A673 (cell line): Measurements from ENCODE around the gene TAF1C. TPM values are rescaled to one million over a fixed set of nuclear protein-coding genes. Genes with fewer than 3 reads are reported as not detected.

ENCODE experiments used
- BruUV-seq: library from RNA; stranded (reverse); fragments of 400-500 nt; replicated peaks from 2 replicates; lab custom pipeline; 2021; lab: Mats Ljungman, UMichigan
- CTCF ChIA-PET: fragments of 300-600 bp; sonication (Branson Sonifier 250); formaldehyde crosslinking; loops from one replicate; lab custom pipeline; 2022; ENCODE audit warnings: antibody characterized with exemption; lab: Charles Lee
- POLR2A ChIA-PET: fragments of 300-600 bp; sonication (Branson Sonifier 250); formaldehyde crosslinking; loops from one replicate; lab custom pipeline; 2022; ENCODE audit warnings: antibody characterized with exemption; ENCODE audit not compliant: low non-redundant PET; lab: Charles Lee
- DNase-seq: peaks from one replicate; pipeline ENCODE4 v3.0.0-alpha.2; 2015; ENCODE audit warnings: low spot score
- H3K27ac ChIP-seq: fragments of 200-600 bp; sonication (generic); 2 replicates; pipeline ENCODE4 v1.5.1; 2016; ENCODE audit warnings: mixed run types, low read depth, mild to moderate bottlenecking, mixed read lengths, antibody characterized with exemption, low read length; ENCODE audit not compliant: poor library complexity, severe bottlenecking
- H3K27me3 ChIP-seq: fragments of 200-600 bp; sonication (generic); replicated peaks from 2 replicates; pipeline ENCODE4 v1.6.1; 2017; ENCODE audit warnings: mixed run types, low read depth, mild to moderate bottlenecking, mixed read lengths, antibody characterized with exemption, low read length; ENCODE audit not compliant: insufficient read depth, poor library complexity
- H3K36me3 ChIP-seq: fragments of 200-600 bp; sonication (generic); 2 replicates; pipeline ENCODE4 v1.6.1; 2016; ENCODE audit warnings: mixed run types, mild to moderate bottlenecking, mixed read lengths, antibody characterized with exemption, low read length; ENCODE audit not compliant: insufficient read depth, poor library complexity, severe bottlenecking
- H3K4me1 ChIP-seq: fragments of 200-600 bp; sonication (generic); 2 replicates; pipeline ENCODE4 v1.6.1; 2017; ENCODE audit warnings: mixed run types, mild to moderate bottlenecking, mixed read lengths, antibody characterized with exemption, low read length; ENCODE audit not compliant: insufficient read depth, poor library complexity, severe bottlenecking
- H3K4me3 ChIP-seq: fragments of 200-600 bp; sonication (generic); 2 replicates; pipeline ENCODE4 v1.5.1; 2016; ENCODE audit warnings: low read depth, mixed run types, mild to moderate bottlenecking, mixed read lengths, low read length; ENCODE audit not compliant: poor library complexity, severe bottlenecking
- H3K9me3 ChIP-seq: fragments of 200-600 bp; sonication (generic); 2 replicates; pipeline ENCODE4 v1.6.1; 2016; ENCODE audit warnings: mixed run types, low read depth, mild to moderate bottlenecking, mixed read lengths, antibody characterized with exemption, low read length; ENCODE audit not compliant: poor library complexity, severe bottlenecking
- EZH2 ChIP-seq: fragments of 200-600 bp; sonication (generic); IDR thresholded peaks from 2 replicates; pipeline ENCODE4 v1.6.1; 2017; ENCODE audit warnings: borderline replicate concordance, low read depth, mild to moderate bottlenecking, mixed read lengths, antibody characterized with exemption, low read length; ENCODE audit not compliant: poor library complexity, severe bottlenecking
- intact Hi-C: fragments of 100-400 bp; cut with micrococcal nuclease; formaldehyde crosslinking; loops from one replicate; pipeline ENCODE4 v1.10.0; 2022; ENCODE audit not compliant: unreplicated experiment
- total RNA-seq: library from RNA; stranded (reverse); gene quantifications from 2 replicates; pipeline ENCODE4 v1.2.3, GENCODE V29; 2021
- TF ChIP-seq, protein P1 (sequence below): fragments of 300-800, 200-600 bp; sonication (generic); conservative IDR thresholded peaks from 2 replicates; pipeline ENCODE4 v1.5.1; 2017; ENCODE audit warnings: low read depth, mild to moderate bottlenecking, antibody characterized with exemption, low read length, moderate library complexity, mixed read lengths

The TAF1C gene
- total RNA-seq, 1 experiment from 2014 or later = 58.4 TPM

GRCh38 chr16:84178146-84178765, 8.6 kb downstream of the TAF1C start:
- Histone ChIP-seq H3K27ac (no peak overlapping the region), H3K36me3 (peaks cover 13% of the 10 kb centered on the region), H3K4me1 (no peaks in the 10 kb centered on the region), H3K27me3 (no peaks in the 10 kb centered on the region), H3K4me3 (no peak overlapping the region), H3K9me3 (no peaks in the 10 kb centered on the region)
- ChIA-PET POLR2A (no interaction called here), CTCF (interaction anchor here (1.9 kb wide), 1 partner anchor 9 kb away, joined by 8 read pairs; the partner anchor contains the start of gene TAF1C)
- intact Hi-C loops = loop anchor here (5.0 kb wide), 1 partner anchor 91 kb away; no protein-coding TSS in a partner anchor
- no peak for DNase-seq
- BruUV-seq = TSS peak; percentile 14
- TF ChIP-seq EZH2 = no peak
- TF ChIP-seq, protein P1, sequence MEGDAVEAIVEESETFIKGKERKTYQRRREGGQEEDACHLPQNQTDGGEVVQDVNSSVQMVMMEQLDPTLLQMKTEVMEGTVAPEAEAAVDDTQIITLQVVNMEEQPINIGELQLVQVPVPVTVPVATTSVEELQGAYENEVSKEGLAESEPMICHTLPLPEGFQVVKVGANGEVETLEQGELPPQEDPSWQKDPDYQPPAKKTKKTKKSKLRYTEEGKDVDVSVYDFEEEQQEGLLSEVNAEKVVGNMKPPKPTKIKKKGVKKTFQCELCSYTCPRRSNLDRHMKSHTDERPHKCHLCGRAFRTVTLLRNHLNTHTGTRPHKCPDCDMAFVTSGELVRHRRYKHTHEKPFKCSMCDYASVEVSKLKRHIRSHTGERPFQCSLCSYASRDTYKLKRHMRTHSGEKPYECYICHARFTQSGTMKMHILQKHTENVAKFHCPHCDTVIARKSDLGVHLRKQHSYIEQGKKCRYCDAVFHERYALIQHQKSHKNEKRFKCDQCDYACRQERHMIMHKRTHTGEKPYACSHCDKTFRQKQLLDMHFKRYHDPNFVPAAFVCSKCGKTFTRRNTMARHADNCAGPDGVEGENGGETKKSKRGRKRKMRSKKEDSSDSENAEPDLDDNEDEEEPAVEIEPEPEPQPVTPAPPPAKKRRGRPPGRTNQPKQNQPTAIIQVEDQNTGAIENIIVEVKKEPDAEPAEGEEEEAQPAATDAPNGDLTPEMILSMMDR = no peak

DNA sequence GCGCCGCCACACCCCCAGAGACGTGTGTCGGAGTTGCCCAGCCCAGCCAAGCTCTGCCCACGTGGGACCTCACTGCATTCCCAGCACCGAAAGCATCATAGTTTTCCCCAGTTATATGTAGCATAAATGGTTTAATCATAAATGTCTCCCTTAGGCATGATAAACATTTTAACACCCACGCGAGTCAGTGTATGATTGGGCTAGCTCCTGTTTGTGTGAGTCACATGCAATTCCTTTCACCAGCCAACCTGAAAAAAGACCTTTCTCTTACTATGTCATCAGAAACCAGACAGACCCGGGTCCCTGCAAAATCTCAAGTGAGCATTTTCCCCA, 9.2 kb downstream of the TAF1C start:
- H3K4me1 ChIP-seq = no peaks in the 10 kb centered on the region
- intact Hi-C loops = loop anchor here (5.0 kb wide), 1 partner anchor 90 kb away; no protein-coding TSS in a partner anchor
- H3K27me3 ChIP-seq = no peaks in the 10 kb centered on the region
- CTCF ChIA-PET = interaction anchor here (1.9 kb wide), 1 partner anchor 9 kb away, joined by 8 read pairs; the partner anchor contains the start of gene TAF1C
- peaks cover 11% of the 10 kb centered on the region for H3K36me3 ChIP-seq
- H3K27ac ChIP-seq = no peak overlapping the region
- TF ChIP-seq EZH2 = no peak
- TF ChIP-seq, protein P1 = no peak
- BruUV-seq = no TSS peak
- H3K4me3 ChIP-seq = no peak overlapping the region
- no peaks in the 10 kb centered on the region for H3K9me3 ChIP-seq
- DNase-seq = no peak
- POLR2A ChIA-PET = no interaction called here

GRCh38 chr16:84176192-84177053, 10.4 kb downstream of the TAF1C start:
- no TSS peak for BruUV-seq
- Histone ChIP-seq H3K36me3 (peaks cover 11% of the 10 kb centered on the region), H3K4me3 (no peak overlapping the region), H3K4me1 (no peaks in the 10 kb centered on the region), H3K27me3 (no peaks in the 10 kb centered on the region), H3K9me3 (no peaks in the 10 kb centered on the region), H3K27ac (no peak overlapping the region)
- DNase-seq = no peak
- POLR2A ChIA-PET = no interaction called here
- intact Hi-C loops = loop anchor here (5.0 kb wide), 1 partner anchor 89 kb away; no protein-coding TSS in a partner anchor
- TF ChIP-seq EZH2 = no peak
- TF ChIP-seq, protein P1 = no peak
- CTCF ChIA-PET = interaction anchor here (1.0 to 1.9 kb wide), 2 partner anchors 10 to 92 kb away, joined by 5 to 8 read pairs; partner anchors contain the start of gene TAF1C
